HL-60 (cell line): Measurements from ENCODE around the gene PRR7.

Experiments used
- DNase-seq, 2 experiments: peaks; one replicate each; pipeline ENCODE4 v3.0.0-alpha.2; 2010 to 2020; ENCODE audit warnings: low read depth in 1 of 2, low spot score in 1 of 2
- H3K27ac ChIP-seq: fragments of 250-450 bp; sonication (Bioruptor Pico); replicated peaks from 2 replicates; pipeline ENCODE4 v1.5.1; 2020; ENCODE audit warnings: mild to moderate bottlenecking, moderate library complexity
- H3K27me3 ChIP-seq: fragments of 250-450 bp; sonication (Bioruptor Pico); 2 replicates; pipeline ENCODE4 v1.5.1; 2021; ENCODE audit warnings: mild to moderate bottlenecking, moderate library complexity; ENCODE audit not compliant: insufficient read depth, poor library complexity, severe bottlenecking
- H3K4me3 ChIP-seq: replicated peaks from 2 replicates; pipeline ENCODE4 v1.5.1; 2011; ENCODE audit warnings: mild to moderate bottlenecking, control low read depth, low read length; ENCODE audit not compliant: insufficient read depth
- GABPA ChIP-seq: IDR thresholded peaks from 2 replicates; pipeline ENCODE4 v1.6.1; 2012; ENCODE audit warnings: low read depth
- POLR2AphosphoS5 ChIP-seq: IDR thresholded peaks from 2 replicates; pipeline ENCODE4 v1.6.1; 2012; ENCODE audit warnings: low read depth
- SPI1 ChIP-seq: IDR thresholded peaks from 2 replicates; pipeline ENCODE4 v1.6.1; 2012; ENCODE audit warnings: low read depth, mild to moderate bottlenecking, borderline replicate concordance
- TF ChIP-seq, protein P1 (sequence below): IDR thresholded peaks from one replicate; pipeline ENCODE4 v1.5.1; 2011; ENCODE audit warnings: low read length, control low read depth, inconsistent platforms; ENCODE audit not compliant: insufficient read depth
- TF ChIP-seq, protein P2 (sequence below): IDR thresholded peaks from 2 replicates; pipeline ENCODE4 v1.6.1; 2012; ENCODE audit warnings: low read depth; ENCODE audit not compliant: insufficient replicate concordance

Gene PRR7

DNA sequence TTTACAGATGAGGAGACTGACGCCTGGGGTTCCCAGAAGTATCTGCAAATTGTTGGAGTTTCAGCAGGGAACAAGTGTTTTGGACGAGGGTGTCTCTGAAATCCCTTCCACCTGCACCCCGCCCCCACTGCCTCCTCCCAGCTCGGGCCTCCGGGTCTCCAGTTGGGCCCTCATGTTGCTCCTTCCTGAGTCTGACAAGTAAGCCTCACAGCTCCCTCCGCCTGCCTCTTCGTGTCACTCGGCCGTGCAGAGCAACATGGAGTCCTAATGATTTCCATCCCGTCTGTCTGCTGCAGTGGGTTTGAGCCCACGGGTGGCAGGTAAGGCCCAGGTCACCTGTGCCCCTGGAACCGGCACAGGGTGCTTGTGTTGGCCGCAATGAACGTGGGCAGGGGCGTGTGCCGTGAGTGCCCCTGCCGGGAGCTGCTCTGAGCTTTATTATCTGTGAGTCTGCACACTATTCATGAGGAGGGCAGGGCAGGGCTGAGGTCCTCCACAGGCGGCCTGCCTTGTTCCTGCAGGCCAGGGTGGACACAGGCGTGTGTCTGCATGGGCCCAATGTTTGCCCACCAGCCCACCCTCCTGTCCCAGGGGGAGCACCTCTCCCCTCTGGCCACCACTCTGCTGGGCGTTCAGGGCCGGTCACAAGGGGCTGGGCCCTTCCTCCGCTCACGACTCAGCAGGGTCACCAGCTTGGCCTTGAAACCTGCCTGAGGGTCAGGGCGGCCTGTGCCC is 56.9 kb downstream of the PRR7 start:
- Histone ChIP-seq H3K27me3 (no peaks in the 10 kb centered on the region), H3K4me3 (no peak overlapping the region), H3K27ac (no peak overlapping the region)
- no peak for DNase-seq
- TF ChIP-seq, protein P1, sequence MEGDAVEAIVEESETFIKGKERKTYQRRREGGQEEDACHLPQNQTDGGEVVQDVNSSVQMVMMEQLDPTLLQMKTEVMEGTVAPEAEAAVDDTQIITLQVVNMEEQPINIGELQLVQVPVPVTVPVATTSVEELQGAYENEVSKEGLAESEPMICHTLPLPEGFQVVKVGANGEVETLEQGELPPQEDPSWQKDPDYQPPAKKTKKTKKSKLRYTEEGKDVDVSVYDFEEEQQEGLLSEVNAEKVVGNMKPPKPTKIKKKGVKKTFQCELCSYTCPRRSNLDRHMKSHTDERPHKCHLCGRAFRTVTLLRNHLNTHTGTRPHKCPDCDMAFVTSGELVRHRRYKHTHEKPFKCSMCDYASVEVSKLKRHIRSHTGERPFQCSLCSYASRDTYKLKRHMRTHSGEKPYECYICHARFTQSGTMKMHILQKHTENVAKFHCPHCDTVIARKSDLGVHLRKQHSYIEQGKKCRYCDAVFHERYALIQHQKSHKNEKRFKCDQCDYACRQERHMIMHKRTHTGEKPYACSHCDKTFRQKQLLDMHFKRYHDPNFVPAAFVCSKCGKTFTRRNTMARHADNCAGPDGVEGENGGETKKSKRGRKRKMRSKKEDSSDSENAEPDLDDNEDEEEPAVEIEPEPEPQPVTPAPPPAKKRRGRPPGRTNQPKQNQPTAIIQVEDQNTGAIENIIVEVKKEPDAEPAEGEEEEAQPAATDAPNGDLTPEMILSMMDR: no peak
- TF ChIP-seq POLR2AphosphoS5: 0 out of 2 replicates have a peak, but pooled peaks have one; percentile 4

DNA sequence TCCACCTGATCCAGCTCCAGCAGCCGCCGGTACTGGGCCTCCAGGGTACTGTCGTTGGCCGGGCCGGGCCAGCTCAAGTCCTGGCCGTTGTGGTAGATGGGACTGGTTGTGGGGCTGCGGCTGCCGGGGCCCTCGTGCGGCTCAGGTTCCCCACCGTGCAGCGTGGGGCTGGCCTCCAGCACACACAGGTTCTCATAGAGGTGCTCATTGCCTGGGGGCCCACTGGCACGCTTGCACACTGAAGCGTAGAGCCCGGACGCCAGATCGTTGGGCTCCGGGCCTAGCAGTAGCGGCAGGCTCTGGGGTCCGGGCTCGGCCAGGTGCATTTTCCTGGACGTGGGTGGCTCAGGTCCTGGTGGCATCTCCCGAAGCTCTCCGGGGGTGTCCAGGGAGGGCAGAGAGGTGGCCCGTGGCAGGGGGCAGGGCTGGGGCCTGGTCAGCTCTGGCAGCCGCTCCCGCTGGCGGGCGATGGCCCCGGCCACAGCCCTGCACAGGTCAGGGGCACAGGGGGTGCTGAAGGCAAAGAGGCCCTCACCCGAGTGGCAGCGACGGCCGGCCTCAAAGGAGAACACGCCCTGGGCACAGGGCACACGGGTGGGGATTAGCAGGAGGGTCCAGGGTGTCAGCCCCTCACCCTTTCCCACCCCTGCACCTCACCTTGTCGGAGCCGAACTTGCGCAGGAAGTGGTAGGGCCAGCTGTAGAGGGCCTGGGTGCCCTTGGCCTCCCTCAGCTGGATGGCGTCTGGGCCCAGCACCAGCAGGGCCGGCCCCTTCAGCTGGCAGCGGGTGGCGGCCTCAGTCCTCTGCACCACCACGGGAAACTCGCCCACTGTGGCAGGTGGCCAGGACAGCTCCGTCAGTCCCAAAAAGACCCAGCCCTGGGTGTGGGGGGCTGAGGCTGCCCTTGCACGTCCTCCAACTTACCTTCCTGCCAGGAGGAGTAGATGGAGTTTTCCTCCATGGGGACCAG is 57.8 kb downstream of the PRR7 start:
- DNase-seq: no peak
- Histone ChIP-seq H3K27me3 (no peaks in the 10 kb centered on the region), H3K27ac (no peak overlapping the region), H3K4me3 (no peak overlapping the region)
- TF ChIP-seq SPI1: no peak
- no peak for TF ChIP-seq GABPA
- TF ChIP-seq, protein P1: no peak
- TF ChIP-seq POLR2AphosphoS5: peak; percentile 7; the same call in 1 of the 2 replicates
- TF ChIP-seq, protein P2, sequence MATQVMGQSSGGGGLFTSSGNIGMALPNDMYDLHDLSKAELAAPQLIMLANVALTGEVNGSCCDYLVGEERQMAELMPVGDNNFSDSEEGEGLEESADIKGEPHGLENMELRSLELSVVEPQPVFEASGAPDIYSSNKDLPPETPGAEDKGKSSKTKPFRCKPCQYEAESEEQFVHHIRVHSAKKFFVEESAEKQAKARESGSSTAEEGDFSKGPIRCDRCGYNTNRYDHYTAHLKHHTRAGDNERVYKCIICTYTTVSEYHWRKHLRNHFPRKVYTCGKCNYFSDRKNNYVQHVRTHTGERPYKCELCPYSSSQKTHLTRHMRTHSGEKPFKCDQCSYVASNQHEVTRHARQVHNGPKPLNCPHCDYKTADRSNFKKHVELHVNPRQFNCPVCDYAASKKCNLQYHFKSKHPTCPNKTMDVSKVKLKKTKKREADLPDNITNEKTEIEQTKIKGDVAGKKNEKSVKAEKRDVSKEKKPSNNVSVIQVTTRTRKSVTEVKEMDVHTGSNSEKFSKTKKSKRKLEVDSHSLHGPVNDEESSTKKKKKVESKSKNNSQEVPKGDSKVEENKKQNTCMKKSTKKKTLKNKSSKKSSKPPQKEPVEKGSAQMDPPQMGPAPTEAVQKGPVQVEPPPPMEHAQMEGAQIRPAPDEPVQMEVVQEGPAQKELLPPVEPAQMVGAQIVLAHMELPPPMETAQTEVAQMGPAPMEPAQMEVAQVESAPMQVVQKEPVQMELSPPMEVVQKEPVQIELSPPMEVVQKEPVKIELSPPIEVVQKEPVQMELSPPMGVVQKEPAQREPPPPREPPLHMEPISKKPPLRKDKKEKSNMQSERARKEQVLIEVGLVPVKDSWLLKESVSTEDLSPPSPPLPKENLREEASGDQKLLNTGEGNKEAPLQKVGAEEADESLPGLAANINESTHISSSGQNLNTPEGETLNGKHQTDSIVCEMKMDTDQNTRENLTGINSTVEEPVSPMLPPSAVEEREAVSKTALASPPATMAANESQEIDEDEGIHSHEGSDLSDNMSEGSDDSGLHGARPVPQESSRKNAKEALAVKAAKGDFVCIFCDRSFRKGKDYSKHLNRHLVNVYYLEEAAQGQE: no peak

DNA sequence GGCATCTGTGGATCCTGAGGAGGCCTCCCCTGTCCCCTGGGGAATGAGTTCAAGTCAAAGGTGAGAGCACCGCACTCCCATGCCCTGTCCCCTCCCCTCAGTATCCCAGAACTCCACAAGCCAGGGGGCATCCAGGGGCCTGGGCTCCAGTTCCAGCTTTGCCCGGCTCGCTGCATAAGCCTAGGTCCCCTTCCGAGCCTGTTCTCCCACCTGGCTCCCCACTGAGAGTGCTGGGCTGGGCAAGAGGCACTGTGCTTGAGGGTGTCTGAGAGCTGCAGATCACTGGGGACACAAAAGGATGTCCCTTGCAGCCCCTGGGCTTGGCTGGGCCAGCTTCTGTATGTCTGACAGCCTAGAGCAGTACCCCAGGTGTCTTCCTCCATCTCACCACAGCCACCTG is 58.5 kb downstream of the PRR7 start:
- DNase-seq: no peak
- TF ChIP-seq, protein P1: no peak
- TF ChIP-seq POLR2AphosphoS5: peak; percentile 35; the same call in 1 of the 2 replicates
- H3K27ac ChIP-seq: no peak overlapping the region
- H3K27me3 ChIP-seq: no peaks in the 10 kb centered on the region
- no peak overlapping the region for H3K4me3 ChIP-seq
